Measurements from ENCODE around the gene EFCAB6. TPM values are rescaled to one million over a fixed set of nuclear protein-coding genes. Genes with fewer than 3 reads are reported as not detected.

Gene EFCAB6
- total and polyA plus RNA-seq, 12 donors: 1.6 to 4.8 (median 2.9) TPM

- H3K4me1 ChIP-seq (replicated peaks in 1 of 2): peaks cover 0 to 6% of the 10 kb centered on the region in 2 donors
- WGBS, 4 donors: 67 to 83% (median 77%) methylated on average over 5 of the region's 5 CpGs
- H3K36me3 ChIP-seq (replicated peaks in 1 of 2): no peaks in the 10 kb centered on the region
- H3K4me3 ChIP-seq: no peak overlapping the region
- TF ChIP-seq CTCF (IDR thresholded peaks at IDR 0.05): no peak
- no peak for TF ChIP-seq POLR2A (IDR thresholded peaks at IDR 0.05)
- no peak for DNase-seq
- no peaks in the 10 kb centered on the region for H3K9me3 ChIP-seq (replicated peaks in 1 of 3)
- H3K27ac ChIP-seq: no peak overlapping the region
- H3K27me3 ChIP-seq: no peaks in the 10 kb centered on the region
- intact Hi-C loops (cut with DNase I): no loop called here
These were observed 80.1 kb downstream of the EFCAB6 start for GRCh38 chr22:43731988-43732387.

- 75 to 91% (median 81%) methylated on average over 1 of the region's 1 CpG for whole genome bisulfite sequencing, 4 donors
- intact Hi-C loops (cut with DNase I): no loop called here
- no peak for DNase-seq
These were observed 85.1 kb downstream of the EFCAB6 start for GRCh38 chr22:43726964-43727543.

GRCh38 chr22:43726322-43726721, 85.8 kb downstream of the EFCAB6 start:
- peaks cover 0 to 4% of the 10 kb centered on the region in 2 donors for H3K4me1 ChIP-seq (replicated peaks in 1 of 2)
- TF ChIP-seq POLR2A (IDR thresholded peaks at IDR 0.05): no peak
- TF ChIP-seq CTCF (IDR thresholded peaks at IDR 0.05): no peak
- H3K9me3 ChIP-seq (replicated peaks in 1 of 3): no peaks in the 10 kb centered on the region
- intact Hi-C loops (cut with DNase I): no loop called here
- H3K27ac ChIP-seq: no peak overlapping the region
- no peaks in the 10 kb centered on the region for H3K27me3 ChIP-seq
- no peak overlapping the region for H3K4me3 ChIP-seq
- H3K36me3 ChIP-seq (replicated peaks in 1 of 2): no peaks in the 10 kb centered on the region
- no peak for DNase-seq

More at GRCh38 chr22:43726964-43727543, 85.1 kb downstream of the EFCAB6 start:
- no peaks in the 10 kb centered on the region for H3K36me3 ChIP-seq (replicated peaks in 1 of 2)
- H3K27ac ChIP-seq: no peak overlapping the region
- no peak overlapping the region for H3K4me3 ChIP-seq
- no peaks in the 10 kb centered on the region for H3K27me3 ChIP-seq
- no peaks in the 10 kb centered on the region for H3K9me3 ChIP-seq (replicated peaks in 1 of 3)
- TF ChIP-seq POLR2A (IDR thresholded peaks at IDR 0.05): no peak
- H3K4me1 ChIP-seq (replicated peaks in 1 of 2): peaks cover 0 to 4% of the 10 kb centered on the region in 2 donors

- DNase-seq: no peak
- no peak overlapping the region for H3K27ac ChIP-seq
- no peak overlapping the region for H3K4me3 ChIP-seq
- 69 to 92% (median 81%) methylated on average over 2 to 3 of the region's 3 CpGs for WGBS, 4 donors
- H3K9me3 ChIP-seq (replicated peaks in 1 of 3): no peaks in the 10 kb centered on the region
- H3K36me3 ChIP-seq (replicated peaks in 1 of 2): no peaks in the 10 kb centered on the region
- peaks cover 0 to 4% of the 10 kb centered on the region in 2 donors for H3K4me1 ChIP-seq (replicated peaks in 1 of 2)
- H3K27me3 ChIP-seq: no peaks in the 10 kb centered on the region
- intact Hi-C loops (cut with DNase I): no loop called here
- TF ChIP-seq CTCF (IDR thresholded peaks at IDR 0.05) (no peak), POLR2A (IDR thresholded peaks at IDR 0.05) (no peak)
These were observed 88.3 kb downstream of the EFCAB6 start for GRCh38 chr22:43723816-43724215.

GRCh38 chr22:43722444-43722843, 89.7 kb downstream of the EFCAB6 start:
- H3K9me3 ChIP-seq (replicated peaks in 1 of 3): no peaks in the 10 kb centered on the region
- intact Hi-C loops (cut with DNase I): no loop called here
- WGBS, 4 donors: 92 to 94% (median 93%) methylated on average over 5 of the region's 5 CpGs

More at GRCh38 chr22:43722444-43722843, 89.7 kb downstream of the EFCAB6 start:
- Histone ChIP-seq H3K27ac (no peak overlapping the region), H3K27me3 (no peaks in the 10 kb centered on the region), H3K36me3 (replicated peaks in 1 of 2) (no peaks in the 10 kb centered on the region), H3K4me3 (no peak overlapping the region), H3K4me1 (replicated peaks in 1 of 2) (peaks cover 0 to 4% of the 10 kb centered on the region in 2 donors)
- no peak for TF ChIP-seq CTCF (IDR thresholded peaks at IDR 0.05)
- no peak for TF ChIP-seq POLR2A (IDR thresholded peaks at IDR 0.05)
- no peak for DNase-seq

Measured in adrenal gland (tissue), 12 donors.